Heart left ventricle (tissue), 13 donors: ENCODE results near the gene LRRC53.

Experiments
- CTCF ChIP-seq, 12 donors: fragments of 200-600 bp; sonication (generic) in 4 of 12; IDR thresholded peaks; one replicate each; pipeline versions ENCODE4 v1.5.0 to v1.8.0; 2018 to 2022; ENCODE audit warnings: antibody characterized with exemption in 12 of 12, mild to moderate bottlenecking in 5 of 12
- POLR2A ChIP-seq, 2 donors: fragments of 450-650 bp; IDR thresholded peaks; one replicate each; pipeline ENCODE4 v1.6.1; 2017; ENCODE audit warnings: antibody characterized with exemption in 2 of 2, mild to moderate bottlenecking in 2 of 2, moderate library complexity in 2 of 2
- donor health status: ischemic (EF 13 %, LVEDD 7.1; RV severe dilation, severe dysfunction).
- donor health status: DM: no; HTN: yes; CAD: no.
- donor health status: DM: no; HTN: no; CAD: no.
- donor health status: ischemic (EF 25% LVEDD 6.9; RV normal size, moderate dysfunction).
- donor health status: ischemic (EF 25% LVEDD 5.7; RV mildly dilated, moderate dysfunction).
- donor health status: ischemic (EF 35%, LVEDD 5.7; RV mildly dilated, moderate dysfunction).
- donor health status: nonischemic (EF 11% LVEDD 7.7; RV severe dilation, severe dysfunction).
- donor health status: DM: yes; HTN: yes; CAD: no.
- donor health status: PGD.
- donor health status: ischemic (EF 29% LVEDD 5.4; RV normal size, mild dysfunction).
- donor health status: nonischemic (EF 23%, LVEDD 6.1; RV moderate dilation, normal function).

- no peak for TF ChIP-seq POLR2A (IDR thresholded peaks at IDR 0.05)
- TF ChIP-seq CTCF (IDR thresholded peaks at IDR 0.05): no peak
Measured at GRCh38 chr1:74508449-74508848, 4.0 kb downstream of the LRRC53 start.
